Measurements from ENCODE around the gene PRPF19. TPM values are rescaled to one million over a fixed set of nuclear protein-coding genes. Genes with fewer than 3 reads are reported as not detected.

The PRPF19 gene
- polyA plus RNA-seq, 1 of the 3 experiments (the other 2 are of a cell fraction), result 58.9 TPM

- POLR2A ChIA-PET, result no interaction called here
- no peak within 1 kb of the TSS for H3K4me2 ChIP-seq
- no peaks in the 10 kb centered on the region for H3K79me2 ChIP-seq (ENCODE audit: insufficient read depth)
- no peaks in the 10 kb centered on the region for H4K20me1 ChIP-seq (ENCODE audit: insufficient read depth)
- CTCF ChIA-PET, result interaction anchor here (0.9 to 7.7 kb wide), 3 partner anchors 32 to 46 kb away, joined by 3 to 56 read pairs (median 3); no protein-coding TSS in a partner anchor
- peaks cover 0 to 6% of the 10 kb centered on the region in 2 experiments; a peak in 1 of 4 replicates for H3K4me1 ChIP-seq (ENCODE audit: control insufficient read depth in 1 of 2, insufficient read depth in 2 of 2, low read depth in 1 of 2, low read length in 1 of 2)
- H3K36me3 ChIP-seq (replicated peaks in 1 of 2; ENCODE audit: control insufficient read depth in 1 of 2, insufficient read depth in 2 of 2, low read length in 1 of 2), result no peaks in the 10 kb centered on the region
- H3K27me3 ChIP-seq (ENCODE audit: insufficient read depth), result no peaks in the 10 kb centered on the region; the same call in 1 of the 2 replicates
- no peak within 1 kb of the TSS for H3K9ac ChIP-seq
- no peaks in the 10 kb centered on the region for H3K9me3 ChIP-seq
- H3F3A ChIP-seq (replicated peaks; ENCODE audit: insufficient read depth), result no peaks in the 10 kb centered on the region
- DNase-seq, result no peak
- TF ChIP-seq FOSL2 (IDR thresholded peaks at IDR 0.05; ENCODE audit: borderline replicate concordance, low read depth), result no peak
- no peak for TF ChIP-seq EZH2phosphoT487 (IDR thresholded peaks at IDR 0.05; ENCODE audit: borderline replicate concordance, low read depth)
- no peak within 1 kb of the TSS for H2AFZ ChIP-seq (ENCODE audit: low read depth)
- 59% methylated on average over 10 of the region's 13 CpGs for WGBS (ENCODE audit: low lambda C conversion rate)
- no peak within 1 kb of the TSS for H3K27ac ChIP-seq (ENCODE audit: low read depth in 2 of 2, low read length in 1 of 2)
- no peak within 1 kb of the TSS for H3K4me3 ChIP-seq (ENCODE audit: low read depth in 2 of 2, low read length in 1 of 2)
- H3K9me2 ChIP-seq, result no peaks in the 10 kb centered on the region
Observed at GRCh38 chr11:60866911-60867870, 39.2 kb downstream of the PRPF19 start, which contains the start of gene ZP1. ZP1 (plus strand) TSS chr11:60867542; CDS start chr11:60867562, 20 bp downstream.

DNA sequence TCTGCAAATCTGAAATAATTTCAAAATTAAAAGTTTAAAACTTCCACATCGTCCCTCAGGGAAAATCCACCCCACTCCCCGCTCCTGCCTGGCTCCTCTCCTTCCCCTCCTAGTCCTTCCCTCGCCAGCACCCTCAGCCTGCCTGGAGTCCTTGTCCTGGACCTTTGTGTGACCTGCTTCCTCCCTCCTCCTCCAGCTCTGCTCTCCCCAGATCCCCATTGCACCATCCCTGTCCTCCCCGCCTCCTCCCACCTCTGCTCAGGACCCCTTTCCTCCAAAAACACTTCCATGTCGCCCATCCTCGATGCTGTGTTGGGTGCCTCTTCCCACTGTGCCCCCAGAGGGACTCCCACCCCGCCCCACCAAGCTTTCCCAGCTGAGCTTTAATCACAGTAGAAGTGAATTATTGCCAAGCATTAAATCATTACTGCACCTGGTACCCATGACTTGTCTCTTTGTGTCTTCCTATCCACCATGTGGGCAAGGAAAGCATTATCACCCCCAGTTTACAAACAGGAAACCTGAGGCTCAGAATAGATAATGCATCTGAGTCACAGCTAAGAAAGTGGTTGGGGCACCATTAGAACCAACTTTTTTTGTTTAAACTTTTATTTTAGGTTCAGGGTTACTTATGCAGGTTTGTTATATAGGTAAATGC is 41.4 kb downstream of the PRPF19 start:
- H3F3A ChIP-seq (replicated peaks; ENCODE audit: insufficient read depth), result no peaks in the 10 kb centered on the region
- TF ChIP-seq YY1 (IDR thresholded peaks at IDR 0.05; ENCODE audit: low read depth) (no peak), CHD2 (IDR thresholded peaks at IDR 0.05; ENCODE audit: low read length, partially characterized antibody) (no peak), TEAD4 (IDR thresholded peaks at IDR 0.05; ENCODE audit: borderline replicate concordance, insufficient read depth) (no peak), POLR2AphosphoS5 (IDR thresholded peaks at IDR 0.05; ENCODE audit: low read depth, low read length) (no peak), JUND (IDR thresholded peaks at IDR 0.05) (no peak), EZH2phosphoT487 (IDR thresholded peaks at IDR 0.05; ENCODE audit: borderline replicate concordance, low read depth) (no peak)
- TF ChIP-seq, protein P1, sequence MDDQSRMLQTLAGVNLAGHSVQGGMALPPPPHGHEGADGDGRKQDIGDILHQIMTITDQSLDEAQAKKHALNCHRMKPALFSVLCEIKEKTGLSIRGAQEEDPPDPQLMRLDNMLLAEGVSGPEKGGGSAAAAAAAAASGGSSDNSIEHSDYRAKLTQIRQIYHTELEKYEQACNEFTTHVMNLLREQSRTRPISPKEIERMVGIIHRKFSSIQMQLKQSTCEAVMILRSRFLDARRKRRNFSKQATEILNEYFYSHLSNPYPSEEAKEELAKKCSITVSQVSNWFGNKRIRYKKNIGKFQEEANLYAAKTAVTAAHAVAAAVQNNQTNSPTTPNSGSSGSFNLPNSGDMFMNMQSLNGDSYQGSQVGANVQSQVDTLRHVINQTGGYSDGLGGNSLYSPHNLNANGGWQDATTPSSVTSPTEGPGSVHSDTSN (IDR thresholded peaks at IDR 0.05), result no peak
- H3K79me2 ChIP-seq (ENCODE audit: insufficient read depth), result no peaks in the 10 kb centered on the region
- ChIA-PET CTCF (interaction anchor here (1.0 kb wide), 1 partner anchor 10 kb away, joined by 3 read pairs; the partner anchor contains the start of gene PTGDR2), POLR2A (no interaction called here)
- no peak overlapping the region for H3K4me3 ChIP-seq (ENCODE audit: low read depth in 2 of 2, low read length in 1 of 2)
- no peak overlapping the region for H3K4me2 ChIP-seq
- no peaks in the 10 kb centered on the region; the same call in 1 of the 2 replicates for H3K27me3 ChIP-seq (ENCODE audit: insufficient read depth)
- H3K36me3 ChIP-seq (replicated peaks in 1 of 2; ENCODE audit: control insufficient read depth in 1 of 2, insufficient read depth in 2 of 2, low read length in 1 of 2), result no peaks in the 10 kb centered on the region
- no peaks in the 10 kb centered on the region for H4K20me1 ChIP-seq (ENCODE audit: insufficient read depth)
- no peaks in the 10 kb centered on the region for H3K9me3 ChIP-seq
- WGBS (ENCODE audit: low lambda C conversion rate), result 58% methylated on average over 7 of the region's 7 CpGs
- H3K9ac ChIP-seq, result no peak overlapping the region
- no peak for DNase-seq
- H2AFZ ChIP-seq (ENCODE audit: low read depth), result no peak overlapping the region
- no peaks in the 10 kb centered on the region for H3K9me2 ChIP-seq
- H3K27ac ChIP-seq (ENCODE audit: low read depth in 2 of 2, low read length in 1 of 2), result no peak overlapping the region
- H3K4me1 ChIP-seq (ENCODE audit: control insufficient read depth in 1 of 2, insufficient read depth in 2 of 2, low read depth in 1 of 2, low read length in 1 of 2), result no peaks in the 10 kb centered on the region
